ENCODE results near the gene PHF23. TPM values are rescaled to one million over a fixed set of nuclear protein-coding genes. Genes with fewer than 3 reads are reported as not detected.
A peak's percentile ranks its signal among the peaks of the same experiment; 100 is the strongest.

PHF23 gene
- total and polyA plus RNA-seq, 9 of the 15 experiments (the other 6 are each of a cell fraction or from before 2014, with no cell fraction given), result 7.4 to 87.5 (median 33.7) TPM

DNA sequence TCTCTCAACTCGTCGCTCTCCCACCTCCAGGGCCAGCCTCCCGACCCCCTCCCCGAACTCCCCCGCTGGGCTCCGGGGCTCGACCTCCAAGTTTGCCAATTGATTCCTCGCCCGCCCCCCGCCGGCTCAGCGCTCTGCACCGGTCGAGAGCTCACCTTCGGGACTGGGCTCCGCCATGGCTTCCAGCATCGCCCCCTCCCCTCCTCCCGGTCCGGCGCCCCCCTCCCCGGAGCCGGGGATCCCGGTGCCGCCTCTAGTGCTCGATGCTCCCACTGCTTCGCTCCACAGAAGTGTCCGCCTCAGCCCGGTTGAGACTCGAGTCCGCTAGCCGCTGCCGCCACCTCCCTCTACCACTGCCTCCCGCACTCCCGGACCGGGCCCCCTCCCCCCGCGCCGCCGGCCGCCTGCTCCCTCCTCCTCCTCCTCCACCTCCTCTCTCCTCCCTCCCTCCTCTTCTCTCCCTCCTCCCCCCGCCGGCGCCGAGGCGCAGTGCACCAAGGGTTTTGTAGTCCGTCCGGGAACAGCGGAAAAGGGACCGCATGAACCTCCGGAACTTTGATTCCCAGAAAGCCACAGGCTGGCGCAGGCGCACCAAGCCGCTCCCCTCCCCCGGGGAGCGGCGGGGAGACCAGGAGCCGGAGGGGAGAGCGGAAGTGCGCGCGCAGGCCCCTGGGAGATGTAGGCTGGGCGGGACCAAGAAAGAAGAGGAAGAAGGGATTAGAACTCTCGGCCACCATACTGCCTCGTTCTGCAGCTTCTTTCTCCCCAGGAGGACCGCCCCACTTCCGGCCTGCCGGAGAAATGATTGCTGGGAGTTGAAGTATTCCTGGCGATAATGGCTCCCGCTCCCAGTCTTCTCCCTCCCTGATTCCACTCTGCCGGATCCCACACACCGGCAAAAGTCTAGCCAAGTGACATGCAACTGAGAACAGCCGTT lies at the start of gene PHF23 (continued):
- TF ChIP-seq, protein P1, sequence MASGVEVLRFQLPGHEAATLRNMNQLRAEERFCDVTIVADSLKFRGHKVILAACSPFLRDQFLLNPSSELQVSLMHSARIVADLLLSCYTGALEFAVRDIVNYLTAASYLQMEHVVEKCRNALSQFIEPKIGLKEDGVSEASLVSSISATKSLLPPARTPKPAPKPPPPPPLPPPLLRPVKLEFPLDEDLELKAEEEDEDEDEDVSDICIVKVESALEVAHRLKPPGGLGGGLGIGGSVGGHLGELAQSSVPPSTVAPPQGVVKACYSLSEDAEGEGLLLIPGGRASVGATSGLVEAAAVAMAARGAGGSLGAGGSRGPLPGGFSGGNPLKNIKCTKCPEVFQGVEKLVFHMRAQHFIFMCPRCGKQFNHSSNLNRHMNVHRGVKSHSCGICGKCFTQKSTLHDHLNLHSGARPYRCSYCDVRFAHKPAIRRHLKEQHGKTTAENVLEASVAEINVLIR (CRISPR knock-in tag; IDR thresholded peaks at IDR 0.05), result no peak
- peak; percentile 100 for TF ChIP-seq ZNF263 (CRISPR knock-in tag; IDR thresholded peaks at IDR 0.05; ENCODE audit: borderline replicate concordance)
- TF ChIP-seq DNMT1 (IDR thresholded peaks at IDR 0.05), result no peak
- no peak for TF ChIP-seq ZNF589 (CRISPR knock-in tag; IDR thresholded peaks at IDR 0.05; ENCODE audit: low read depth)
- peak in 1 of 2 experiments; percentile 65; a peak in 2 of 4 replicates for TF ChIP-seq KDM1A (IDR thresholded peaks at IDR 0.05)
- no peak for TF ChIP-seq MCM3 (IDR thresholded peaks at IDR 0.05)
- TF ChIP-seq GATAD2A (IDR thresholded peaks at IDR 0.05), result 0 out of 2 replicates have a peak, but pooled peaks have one; percentile 21
- TF ChIP-seq, protein P2, sequence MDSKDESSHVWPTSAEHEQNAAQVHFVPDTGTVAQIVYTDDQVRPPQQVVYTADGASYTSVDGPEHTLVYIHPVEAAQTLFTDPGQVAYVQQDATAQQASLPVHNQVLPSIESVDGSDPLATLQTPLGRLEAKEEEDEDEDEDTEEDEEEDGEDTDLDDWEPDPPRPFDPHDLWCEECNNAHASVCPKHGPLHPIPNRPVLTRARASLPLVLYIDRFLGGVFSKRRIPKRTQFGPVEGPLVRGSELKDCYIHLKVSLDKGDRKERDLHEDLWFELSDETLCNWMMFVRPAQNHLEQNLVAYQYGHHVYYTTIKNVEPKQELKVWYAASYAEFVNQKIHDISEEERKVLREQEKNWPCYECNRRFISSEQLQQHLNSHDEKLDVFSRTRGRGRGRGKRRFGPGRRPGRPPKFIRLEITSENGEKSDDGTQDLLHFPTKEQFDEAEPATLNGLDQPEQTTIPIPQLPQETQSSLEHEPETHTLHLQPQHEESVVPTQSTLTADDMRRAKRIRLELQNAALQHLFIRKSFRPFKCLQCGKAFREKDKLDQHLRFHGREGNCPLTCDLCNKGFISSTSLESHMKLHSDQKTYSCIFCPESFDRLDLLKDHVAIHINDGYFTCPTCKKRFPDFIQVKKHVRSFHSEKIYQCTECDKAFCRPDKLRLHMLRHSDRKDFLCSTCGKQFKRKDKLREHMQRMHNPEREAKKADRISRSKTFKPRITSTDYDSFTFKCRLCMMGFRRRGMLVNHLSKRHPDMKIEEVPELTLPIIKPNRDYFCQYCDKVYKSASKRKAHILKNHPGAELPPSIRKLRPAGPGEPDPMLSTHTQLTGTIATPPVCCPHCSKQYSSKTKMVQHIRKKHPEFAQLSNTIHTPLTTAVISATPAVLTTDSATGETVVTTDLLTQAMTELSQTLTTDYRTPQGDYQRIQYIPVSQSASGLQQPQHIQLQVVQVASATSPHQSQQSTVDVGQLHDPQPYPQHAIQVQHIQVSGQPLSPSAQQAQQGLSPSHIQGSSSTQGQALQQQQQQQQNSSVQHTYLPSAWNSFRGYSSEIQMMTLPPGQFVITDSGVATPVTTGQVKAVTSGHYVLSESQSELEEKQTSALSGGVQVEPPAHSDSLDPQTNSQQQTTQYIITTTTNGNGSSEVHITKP (IDR thresholded peaks at IDR 0.05; ENCODE audit: partially characterized antibody), result peak; percentile 84
- no peak for TF ChIP-seq STAT5B (CRISPR knock-in tag; IDR thresholded peaks at IDR 0.05)
- TF ChIP-seq ADNP (tag; IDR thresholded peaks at IDR 0.05), result no peak
- TF ChIP-seq SP2 (IDR thresholded peaks at IDR 0.05; ENCODE audit: extremely low read depth, low read depth, low read length, poor library complexity, severe bottlenecking), result no peak
- TF ChIP-seq POLR2AphosphoS2 (IDR thresholded peaks at IDR 0.05; ENCODE audit: low read length), result peak; percentile 68; the same call in 1 of the 2 replicates
- TF ChIP-seq TAF7 (tag; IDR thresholded peaks at IDR 0.05), result no peak
- peak; percentile 50; the same call in 1 of the 2 replicates for TF ChIP-seq LEF1 (IDR thresholded peaks at IDR 0.05)
- TF ChIP-seq SP1 (CRISPR knock-in tag; IDR thresholded peaks at IDR 0.05), result peak; percentile 56; the same call in 1 of the 2 replicates
- TF ChIP-seq RBM14 (IDR thresholded peaks at IDR 0.05; ENCODE audit: borderline replicate concordance, insufficient read depth, low read depth, low read length), result no peak
- TF ChIP-seq MCM7 (IDR thresholded peaks at IDR 0.05), result no peak
- TF ChIP-seq CREM (IDR thresholded peaks at IDR 0.05; ENCODE audit: low read depth), result peak; percentile 79
- TF ChIP-seq BRD4 (IDR thresholded peaks at IDR 0.05), result no peak

All from K562 (cell line).